Measurements from ENCODE around the gene RNF145.

Gene RNF145

DNA sequence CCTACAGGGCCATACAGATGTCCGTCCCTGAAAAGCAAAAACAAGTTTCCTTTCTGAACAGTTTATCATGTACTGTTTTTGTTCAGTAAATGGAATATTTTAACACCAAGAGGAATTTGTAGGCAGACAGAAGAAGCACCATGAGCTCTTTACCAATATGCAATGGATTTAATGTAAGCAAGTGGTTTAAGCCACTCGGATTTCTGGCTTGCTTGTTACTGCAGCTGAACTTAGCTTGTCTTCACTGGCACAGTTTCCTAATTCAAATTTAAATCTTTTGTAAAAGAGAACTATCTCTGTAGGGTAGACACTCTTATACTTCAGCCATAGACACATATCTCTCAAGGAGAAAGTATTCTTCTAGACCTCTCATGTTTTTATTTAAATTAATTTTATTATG lies 96.9 kb downstream of the RNF145 start:
- TF ChIP-seq POLR2A (IDR thresholded peaks at IDR 0.05; ENCODE audit: low read length) (no peak), GATA1 (IDR thresholded peaks at IDR 0.05; ENCODE audit: low read depth, low read length) (no peak)
- DNase-seq, result no peak
